Activated T-helper 2 cell treated with anti-CD3 and anti-CD28 coated beads, Interferon-gamma antibody, Interleukin-2, Interleukin-4, amounts not matched to agents 10 μg/mL and 5 μg/mL and 100 μg/mL, durations not matched to agents 14 hours and 24 hours and 36 hours (primary cell): Measurements from ENCODE around the gene RPEL1. TPM values are rescaled to one million over a fixed set of nuclear protein-coding genes. Genes with fewer than 3 reads are reported as not detected.
"Not testable (repeated sequence)": the region's sequence is repeated elsewhere in the genome, so short reads cannot be mapped to it uniquely, and the experiment has no call there.

Experiments used
- DNase-seq: peaks from one replicate; pipeline ENCODE4 v3.0.0; 2021; ENCODE audit warnings: low spot score
- H3K27ac Mint-ChIP-seq: one replicate; pipeline ENCODE4 v1.8.0; 2021; ENCODE audit warnings: mixed read lengths
- H3K27me3 Mint-ChIP-seq: one replicate; pipeline ENCODE4 v1.8.0; 2021; ENCODE audit warnings: low read depth, mixed read lengths
- H3K36me3 Mint-ChIP-seq: one replicate; pipeline ENCODE4 v1.8.0; 2021; ENCODE audit warnings: low read depth, mixed read lengths
- H3K4me1 Mint-ChIP-seq: one replicate; pipeline ENCODE4 v1.8.0; 2021; ENCODE audit warnings: low read depth, mixed read lengths
- H3K4me3 Mint-ChIP-seq: one replicate; pipeline ENCODE4 v1.8.0; 2021; ENCODE audit warnings: low read depth, mild to moderate bottlenecking, moderate library complexity, mixed read lengths
- H3K9me3 Mint-ChIP-seq: one replicate; pipeline ENCODE4 v1.8.0; 2021; ENCODE audit warnings: mixed read lengths
- intact Hi-C: fragments of 100-400 bp; cut with micrococcal nuclease; formaldehyde crosslinking; loops from one replicate; pipeline ENCODE4 v1.15.1; 2023
- total RNA-seq: library from RNA; stranded (reverse); gene quantifications from 2 replicates; pipeline ENCODE4 v1.2.3, GENCODE V29; 2022

Gene RPEL1
- total RNA-seq, 1 donor from 2014 or later = not detected

DNA sequence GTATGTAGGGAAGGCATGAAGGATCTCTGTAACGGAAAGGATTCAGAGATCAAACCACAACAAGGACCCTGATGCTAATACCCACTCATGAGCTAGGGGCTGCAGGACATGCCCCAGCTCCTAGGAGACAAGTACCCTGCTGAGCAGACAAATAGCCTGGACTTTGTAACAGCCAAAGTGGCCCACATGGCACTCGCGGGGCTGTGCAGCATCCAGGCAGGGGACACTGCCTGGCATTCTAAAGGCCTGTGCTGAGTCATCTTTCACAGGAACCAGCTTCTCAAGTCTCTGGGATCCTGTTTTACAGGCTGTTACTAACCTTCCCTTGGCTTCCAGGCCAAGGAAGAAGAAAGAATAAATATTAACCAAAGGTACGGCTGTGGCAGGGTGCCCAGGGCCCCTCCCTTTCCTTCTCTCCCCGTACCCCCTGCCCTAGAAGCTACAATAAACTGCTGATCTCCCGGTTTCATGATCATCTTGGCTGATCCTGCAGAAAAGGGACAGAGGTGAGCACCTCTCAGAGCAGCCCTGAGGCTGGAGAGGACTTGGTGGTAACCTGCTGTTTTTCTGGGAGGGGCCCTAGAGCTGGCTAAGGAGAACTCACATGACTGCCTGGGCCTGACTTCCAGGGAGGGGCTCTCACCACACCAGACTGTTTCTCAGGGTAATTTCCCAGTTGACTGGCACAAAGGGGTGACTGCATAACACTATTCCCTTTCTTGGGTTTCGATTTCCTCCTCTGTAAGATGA is 4.2 kb upstream of the RPEL1 start:
- H3K9me3 Mint-ChIP-seq = no peaks in the 10 kb centered on the region
- H3K27ac Mint-ChIP-seq = peak overlapping the region; percentile 24
- no peaks in the 10 kb centered on the region for H3K27me3 Mint-ChIP-seq
- no peak for DNase-seq
- H3K4me1 Mint-ChIP-seq = peaks cover 14% of the 10 kb centered on the region
- no peaks in the 10 kb centered on the region for H3K36me3 Mint-ChIP-seq
- intact Hi-C loops = loop anchor here (5.0 to 10.0 kb wide), 2 partner anchors 139 to 407 kb away; partner anchors contain the start of gene CYP17A1
- no peak overlapping the region for H3K4me3 Mint-ChIP-seq

DNA sequence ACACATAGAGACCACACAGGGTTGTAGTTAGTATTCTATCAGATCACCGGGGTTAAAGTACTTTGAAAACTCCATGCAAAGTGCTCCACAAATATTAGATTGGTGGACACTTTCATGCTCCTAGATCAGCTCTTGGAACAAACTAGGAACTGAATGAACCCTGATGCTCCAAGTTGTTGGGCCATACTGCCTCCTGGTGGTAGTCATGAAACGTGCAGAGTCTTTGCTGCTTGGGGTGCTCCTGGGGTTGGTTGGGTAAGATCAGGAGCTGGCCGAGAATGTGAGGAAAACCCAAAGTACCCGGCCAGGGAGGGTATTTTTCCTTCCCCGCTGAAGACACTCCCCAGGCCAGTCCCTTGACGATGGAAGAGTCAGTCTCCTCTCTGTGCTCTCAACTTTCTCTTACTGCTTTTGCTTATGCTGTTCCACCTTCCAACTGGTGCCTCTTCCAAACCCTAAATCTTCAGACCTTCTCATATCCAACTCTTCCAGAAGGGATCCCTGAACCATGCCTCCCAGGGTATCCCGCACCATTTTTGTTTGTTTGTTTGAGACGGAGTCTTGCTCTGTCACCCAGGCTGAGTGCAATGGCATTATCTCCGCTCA is 918 bp upstream of the RPEL1 start:
- Mint-ChIP-seq H3K27ac (no peak overlapping the region), H3K27me3 (no peaks in the 10 kb centered on the region), H3K4me3 (no peak overlapping the region), H3K4me1 (peaks cover 14% of the 10 kb centered on the region), H3K36me3 (no peaks in the 10 kb centered on the region), H3K9me3 (no peaks in the 10 kb centered on the region)
- peak; percentile 46 for DNase-seq
- intact Hi-C loops = loop anchor here (1.0 to 10.0 kb wide), 5 partner anchors 48 to 410 kb away; partner anchors contain the start of gene CYP17A1

GRCh38 chr10:103246324-103246723 is 637 bp downstream of the RPEL1 start:
- peaks cover 3% of the 10 kb centered on the region for H3K27me3 Mint-ChIP-seq
- DNase-seq = no peak
- H3K9me3 Mint-ChIP-seq = peaks cover 3% of the 10 kb centered on the region
- H3K36me3 Mint-ChIP-seq = no peaks in the 10 kb centered on the region
- no peak overlapping the region for H3K4me3 Mint-ChIP-seq
- H3K27ac Mint-ChIP-seq = no peak overlapping the region
- intact Hi-C loops = loop anchor here (10.0 kb wide), 1 partner anchor 412 kb away; the partner anchor contains the start of gene CYP17A1
- peaks cover 10% of the 10 kb centered on the region for H3K4me1 Mint-ChIP-seq

DNA sequence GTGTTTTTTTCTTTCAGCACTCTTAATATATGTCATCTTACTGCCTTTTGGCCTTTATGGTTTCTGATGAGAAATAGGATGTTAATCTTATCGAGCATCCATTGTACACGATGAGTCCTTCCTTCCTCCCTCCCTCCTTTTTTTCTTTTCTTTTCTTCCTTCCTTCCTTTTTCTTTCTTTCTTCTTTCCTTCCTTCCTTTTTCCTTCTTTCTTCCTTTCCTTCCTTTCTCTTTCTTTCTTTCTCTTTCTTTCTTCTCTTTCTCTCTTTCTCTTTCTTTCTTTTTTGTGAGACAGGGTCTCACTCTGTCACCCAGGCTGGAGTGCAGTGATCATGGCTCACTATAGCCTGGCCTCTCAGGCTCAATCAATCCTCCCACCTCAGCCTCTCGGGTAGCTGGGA is 8.4 kb downstream of the RPEL1 start:
- peaks cover 10% of the 10 kb centered on the region for H3K9me3 Mint-ChIP-seq
- H3K36me3 Mint-ChIP-seq = no peaks in the 10 kb centered on the region
- H3K4me3 Mint-ChIP-seq = no peak overlapping the region
- intact Hi-C loops = no loop called here
- peaks cover 13% of the 10 kb centered on the region for H3K4me1 Mint-ChIP-seq
- H3K27me3 Mint-ChIP-seq = peaks cover 3% of the 10 kb centered on the region
- no peak overlapping the region for H3K27ac Mint-ChIP-seq
- DNase-seq = no peak

- peaks cover 14% of the 10 kb centered on the region for H3K9me3 Mint-ChIP-seq
- H3K27ac Mint-ChIP-seq = no peak overlapping the region
- DNase-seq = no peak
- H3K4me1 Mint-ChIP-seq = peaks cover 13% of the 10 kb centered on the region
- no peak overlapping the region for H3K4me3 Mint-ChIP-seq
- intact Hi-C loops = no loop called here
- no peaks in the 10 kb centered on the region for H3K36me3 Mint-ChIP-seq
- H3K27me3 Mint-ChIP-seq = peaks cover 3% of the 10 kb centered on the region
These were observed 9.0 kb downstream of the RPEL1 start for GRCh38 chr10:103254538-103255325.

GRCh38 chr10:103256613-103257012 is 10.9 kb downstream of the RPEL1 start:
- DNase-seq = no peak
- peaks cover 13% of the 10 kb centered on the region for H3K9me3 Mint-ChIP-seq
- H3K27ac Mint-ChIP-seq = no peak overlapping the region
- no peaks in the 10 kb centered on the region for H3K27me3 Mint-ChIP-seq
- H3K36me3 Mint-ChIP-seq = no peaks in the 10 kb centered on the region
- peaks cover 10% of the 10 kb centered on the region for H3K4me1 Mint-ChIP-seq
- no peak overlapping the region for H3K4me3 Mint-ChIP-seq
- intact Hi-C loops = no loop called here

DNA sequence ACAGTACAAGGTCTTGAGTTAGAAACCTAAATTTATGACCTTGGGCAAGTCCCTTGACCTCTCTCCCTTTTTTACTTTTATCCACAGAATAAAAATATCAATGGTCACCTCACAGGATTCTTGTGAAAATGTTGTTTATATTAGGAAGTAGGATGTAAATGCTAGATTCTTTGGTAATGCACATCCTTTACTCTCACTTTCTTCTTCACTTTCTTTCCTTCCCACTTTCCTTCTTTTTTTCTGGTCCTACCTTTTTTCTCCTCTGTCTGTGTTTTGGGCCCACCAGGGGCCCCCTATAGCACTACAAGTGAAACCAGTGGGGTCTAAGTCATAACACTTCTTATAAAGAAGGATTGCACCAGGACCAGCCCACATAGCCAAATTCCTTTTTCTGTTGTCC is 12.1 kb downstream of the RPEL1 start:
- peaks cover 13% of the 10 kb centered on the region for H3K9me3 Mint-ChIP-seq
- H3K4me3 Mint-ChIP-seq = no peak overlapping the region
- no peak for DNase-seq
- H3K4me1 Mint-ChIP-seq = peaks cover 10% of the 10 kb centered on the region
- no peak overlapping the region for H3K27ac Mint-ChIP-seq
- H3K36me3 Mint-ChIP-seq = no peaks in the 10 kb centered on the region
- intact Hi-C loops = no loop called here
- H3K27me3 Mint-ChIP-seq = no peaks in the 10 kb centered on the region

DNA sequence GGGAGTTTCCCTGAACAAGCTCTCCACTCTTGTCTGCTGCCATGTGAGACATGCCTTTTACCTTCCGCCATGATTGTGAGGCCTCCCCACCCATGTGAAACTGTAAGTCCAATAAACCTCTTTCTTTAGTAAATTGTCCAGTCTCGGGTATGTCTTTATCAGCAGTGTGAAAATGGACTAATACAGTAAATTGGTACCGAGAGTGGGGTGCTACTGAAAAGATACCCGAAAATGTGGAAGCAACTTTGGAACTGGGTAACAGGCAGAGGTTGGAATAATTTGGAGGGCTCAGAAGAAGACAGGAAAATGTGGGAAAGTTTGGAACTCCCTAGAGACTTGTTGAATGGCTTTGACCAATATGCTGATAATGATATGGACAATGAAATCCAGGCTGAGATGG is 13.2 kb downstream of the RPEL1 start:
- DNase-seq, H3K27me3 Mint-ChIP-seq, H3K36me3 Mint-ChIP-seq, H3K4me3 Mint-ChIP-seq, H3K27ac Mint-ChIP-seq, intact Hi-C loops, H3K4me1 Mint-ChIP-seq: not testable (repeated sequence)
- peaks cover 13% of the 10 kb centered on the region for H3K9me3 Mint-ChIP-seq

GRCh38 chr10:103259989-103260388 is 14.3 kb downstream of the RPEL1 start:
- peaks cover 6% of the 10 kb centered on the region for H3K4me1 Mint-ChIP-seq
- no peak for DNase-seq
- no peak overlapping the region for H3K4me3 Mint-ChIP-seq
- H3K27ac Mint-ChIP-seq = no peak overlapping the region
- H3K27me3 Mint-ChIP-seq = peaks cover 2% of the 10 kb centered on the region
- peaks cover 13% of the 10 kb centered on the region for H3K9me3 Mint-ChIP-seq
- no peaks in the 10 kb centered on the region for H3K36me3 Mint-ChIP-seq
- intact Hi-C loops = no loop called here

- Mint-ChIP-seq H3K27me3 (peaks cover 10% of the 10 kb centered on the region), H3K36me3 (no peaks in the 10 kb centered on the region), H3K4me3 (no peak overlapping the region), H3K9me3 (peaks cover 13% of the 10 kb centered on the region), H3K27ac (no peak overlapping the region), H3K4me1 (no peaks in the 10 kb centered on the region)
- DNase-seq = no peak
- intact Hi-C loops = no loop called here
These were observed 16.5 kb downstream of the RPEL1 start for GRCh38 chr10:103262229-103262628.

GRCh38 chr10:103265717-103266329 is 20.1 kb downstream of the RPEL1 start:
- Mint-ChIP-seq H3K27ac (no peak overlapping the region), H3K27me3 (peaks cover 20% of the 10 kb centered on the region), H3K36me3 (no peaks in the 10 kb centered on the region), H3K4me3 (no peak overlapping the region), H3K4me1 (no peaks in the 10 kb centered on the region), H3K9me3 (no peaks in the 10 kb centered on the region)
- intact Hi-C loops = no loop called here
- DNase-seq = peak; percentile 27

DNA sequence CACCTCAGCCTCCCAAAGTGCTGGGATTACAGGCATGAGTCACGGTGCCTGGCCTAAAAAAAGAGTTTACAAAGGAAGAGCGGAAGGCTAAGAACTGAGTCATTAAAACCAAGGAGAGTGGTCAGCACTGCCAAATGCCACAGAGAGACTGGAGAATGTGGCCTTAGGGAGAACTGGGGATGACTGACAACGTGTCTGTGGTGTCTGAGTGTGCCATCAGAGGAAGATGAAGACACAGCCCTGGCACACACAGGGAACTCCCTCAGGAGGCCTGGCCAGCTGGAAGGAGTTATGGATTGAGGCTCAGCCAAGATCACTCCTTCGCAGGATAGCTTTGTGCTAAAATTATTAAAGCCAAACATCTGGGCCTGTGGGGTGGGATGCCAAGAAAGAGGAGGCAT is 27.4 kb downstream of the RPEL1 start:
- Mint-ChIP-seq H3K4me1 (peaks cover 2% of the 10 kb centered on the region), H3K27ac (no peak overlapping the region), H3K36me3 (no peaks in the 10 kb centered on the region), H3K4me3 (no peak overlapping the region), H3K27me3 (peaks cover 31% of the 10 kb centered on the region), H3K9me3 (no peaks in the 10 kb centered on the region)
- DNase-seq = no peak
- intact Hi-C loops = no loop called here
